ENCODE results near the gene TTLL3.

TTLL3 gene

DNA sequence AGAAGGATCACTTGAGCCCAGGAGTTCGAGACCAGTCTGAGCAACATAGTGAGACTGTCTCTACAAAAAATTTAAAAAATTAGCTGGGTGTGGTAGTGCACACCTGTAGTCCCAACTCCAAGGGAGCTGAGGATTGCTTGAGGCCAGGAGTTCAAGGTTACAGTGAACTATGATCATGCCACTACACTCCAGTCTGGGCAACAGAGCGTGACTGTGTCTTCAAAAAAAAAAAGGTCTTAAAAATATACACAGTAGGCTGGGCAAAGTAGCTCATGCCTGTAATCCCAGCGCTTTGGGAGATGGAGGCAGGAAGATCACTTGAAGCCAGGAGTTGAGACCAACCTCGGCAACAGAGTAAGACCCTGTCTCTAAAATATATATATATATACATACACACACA is 29.2 kb upstream of the TTLL3 start:
- DNase-seq (ENCODE audit: low spot score): no peak

DNA sequence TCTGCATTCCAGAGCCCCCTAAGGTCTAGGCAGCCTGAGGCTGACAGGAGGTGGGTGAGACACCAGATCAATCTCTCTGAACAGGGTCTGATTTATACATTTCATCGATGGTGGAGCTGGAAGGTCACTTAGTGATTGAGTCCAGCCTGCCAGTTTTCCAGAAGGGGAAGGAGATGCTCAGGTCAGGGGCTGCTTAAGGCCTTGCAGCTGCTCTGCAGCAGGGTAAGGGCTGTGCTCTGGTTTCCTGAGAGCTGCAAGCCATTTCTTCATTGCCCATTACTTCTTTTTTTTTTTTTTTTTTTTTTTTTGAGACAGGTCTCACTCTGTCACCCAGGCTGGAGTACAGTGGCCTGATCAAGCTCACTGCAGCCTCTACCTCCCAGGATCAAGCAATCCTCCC is 28.5 kb upstream of the TTLL3 start:
- no peak for DNase-seq (ENCODE audit: low spot score)

DNA sequence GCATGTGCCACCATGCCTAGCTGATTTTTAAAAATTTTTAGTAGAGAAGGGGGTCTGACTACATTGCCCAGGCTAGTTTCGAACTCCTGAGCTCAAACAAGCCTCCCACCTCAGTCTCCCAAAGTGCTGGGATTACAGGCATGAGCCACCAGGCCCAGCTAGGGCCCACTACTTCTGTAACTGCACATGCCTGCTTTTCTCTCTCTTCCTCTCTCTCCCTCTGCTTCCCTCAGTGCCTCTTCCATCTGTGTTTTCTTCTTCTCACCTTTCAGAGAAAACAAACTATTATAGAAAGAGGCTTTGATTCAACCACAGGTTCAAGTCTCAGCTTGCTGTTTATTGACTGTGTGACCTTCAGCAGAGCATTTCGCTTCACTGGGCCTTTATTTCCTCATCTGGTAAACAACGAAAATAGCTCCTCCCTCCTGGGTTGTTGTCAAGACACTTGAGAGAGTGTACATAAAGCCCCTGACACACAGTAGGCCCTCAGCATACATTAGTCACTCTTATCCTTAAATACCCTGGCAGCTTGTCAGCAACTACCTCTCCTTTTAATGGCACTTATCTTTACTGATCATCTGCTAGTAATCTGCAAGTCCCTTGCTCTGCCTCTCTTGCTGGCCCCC is 28.0 kb upstream of the TTLL3 start:
- DNase-seq (ENCODE audit: low spot score): no peak

DNA sequence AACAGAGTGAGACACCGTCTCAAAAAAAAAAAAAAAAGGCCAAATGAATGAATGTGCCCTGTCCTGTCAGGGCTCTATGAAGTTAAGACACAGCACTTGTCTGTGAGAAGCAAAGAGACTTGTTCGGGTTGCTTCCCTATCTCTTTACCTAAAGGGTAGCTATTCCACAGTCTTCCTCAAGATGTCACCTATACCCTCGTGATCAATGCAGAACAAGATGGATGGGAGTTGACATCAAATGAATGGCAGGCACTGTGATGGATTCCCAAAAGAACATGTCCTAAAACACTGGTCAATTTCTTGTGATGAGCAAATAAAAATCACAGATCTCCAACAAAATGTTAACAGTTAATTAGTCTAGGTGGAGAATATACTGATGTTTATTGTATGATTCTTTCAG is 27.3 kb upstream of the TTLL3 start:
- no peak for DNase-seq (ENCODE audit: low spot score)

DNA sequence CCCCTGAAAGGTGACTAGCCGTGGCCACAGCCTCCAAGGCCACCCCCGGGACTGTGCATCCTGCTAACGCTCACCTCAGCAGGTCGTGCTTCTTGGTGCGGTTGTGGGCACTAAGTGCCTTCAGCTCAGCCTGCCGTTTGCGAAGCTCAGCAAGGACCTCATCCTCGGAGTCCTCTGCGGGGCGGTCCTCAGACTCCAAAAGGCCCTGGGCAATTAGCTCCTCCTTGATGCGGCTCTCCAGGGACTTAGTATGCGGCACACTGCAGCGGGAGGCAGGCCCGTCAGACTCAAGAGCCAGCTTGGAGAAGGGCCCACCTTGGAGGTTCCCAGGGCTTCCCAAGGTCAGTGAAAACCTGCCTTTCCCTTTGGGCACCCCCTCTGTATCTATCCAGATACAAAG is 26.1 kb upstream of the TTLL3 start:
- DNase-seq (ENCODE audit: low spot score): no peak

DNA sequence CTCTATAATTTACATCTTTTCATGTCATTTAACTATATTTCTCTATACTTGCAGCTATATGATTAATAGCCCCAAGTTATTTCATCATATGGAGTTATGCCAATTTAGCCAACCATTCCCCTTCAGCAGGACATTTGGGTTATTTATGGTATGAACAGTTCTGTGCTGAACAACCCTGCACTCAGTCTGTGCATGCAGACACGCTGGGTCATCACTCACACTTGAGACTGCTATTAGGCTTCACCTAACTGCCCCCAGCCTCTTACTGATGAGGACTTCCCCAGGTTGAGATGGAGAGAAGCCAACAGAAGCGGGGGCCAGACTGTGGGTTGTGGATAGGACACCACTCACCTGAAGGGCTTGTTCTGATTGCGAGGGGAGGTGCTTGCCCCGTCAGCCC is 25.1 kb upstream of the TTLL3 start:
- DNase-seq (ENCODE audit: low spot score): no peak

DNA sequence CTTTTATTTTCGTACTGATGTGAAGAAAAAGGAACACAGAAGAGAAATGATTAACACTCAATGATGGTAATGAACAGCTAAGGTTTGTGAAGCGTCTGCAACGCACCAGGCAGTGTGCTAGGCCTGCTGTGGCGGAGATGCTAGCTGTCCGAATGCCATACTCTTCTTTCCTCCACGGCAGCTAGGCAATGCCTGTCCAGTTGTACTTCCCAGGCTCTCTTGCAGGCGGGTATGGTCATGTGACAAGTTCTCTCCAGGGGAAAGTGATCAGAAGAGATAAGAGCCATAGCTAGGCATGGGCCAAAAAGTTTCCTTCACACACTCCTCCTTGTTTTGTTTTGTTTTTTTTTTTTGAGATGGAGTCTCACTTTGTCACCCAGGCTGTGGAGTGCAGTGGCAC is 24.5 kb upstream of the TTLL3 start:
- no peak for DNase-seq (ENCODE audit: low spot score)

DNA sequence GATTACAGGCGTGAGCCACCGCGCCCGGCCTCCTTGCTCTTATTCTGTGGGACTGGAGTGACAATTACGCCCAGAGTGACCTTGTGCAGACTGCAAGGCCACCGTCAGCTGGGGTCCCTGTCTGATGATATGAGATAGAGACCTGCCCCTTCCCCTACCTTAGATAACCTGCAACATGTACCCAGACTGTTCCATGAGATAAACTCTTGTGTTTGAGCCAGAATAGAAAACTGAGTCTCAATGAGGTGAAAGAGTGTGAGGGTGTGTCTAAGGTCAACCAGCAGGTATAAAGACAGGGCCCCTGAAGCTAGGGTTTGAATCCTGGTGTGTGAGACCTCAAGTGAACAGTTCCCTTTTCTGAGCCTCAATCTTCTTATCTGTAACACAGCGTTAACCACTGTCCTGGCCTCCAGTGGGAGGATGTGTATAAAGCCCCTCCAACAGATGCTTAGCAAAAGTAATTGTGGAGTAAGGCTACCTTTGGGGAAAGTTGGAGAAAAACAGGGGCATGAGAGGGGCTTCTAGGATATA is 23.8 kb upstream of the TTLL3 start:
- DNase-seq (ENCODE audit: low spot score): no peak

DNA sequence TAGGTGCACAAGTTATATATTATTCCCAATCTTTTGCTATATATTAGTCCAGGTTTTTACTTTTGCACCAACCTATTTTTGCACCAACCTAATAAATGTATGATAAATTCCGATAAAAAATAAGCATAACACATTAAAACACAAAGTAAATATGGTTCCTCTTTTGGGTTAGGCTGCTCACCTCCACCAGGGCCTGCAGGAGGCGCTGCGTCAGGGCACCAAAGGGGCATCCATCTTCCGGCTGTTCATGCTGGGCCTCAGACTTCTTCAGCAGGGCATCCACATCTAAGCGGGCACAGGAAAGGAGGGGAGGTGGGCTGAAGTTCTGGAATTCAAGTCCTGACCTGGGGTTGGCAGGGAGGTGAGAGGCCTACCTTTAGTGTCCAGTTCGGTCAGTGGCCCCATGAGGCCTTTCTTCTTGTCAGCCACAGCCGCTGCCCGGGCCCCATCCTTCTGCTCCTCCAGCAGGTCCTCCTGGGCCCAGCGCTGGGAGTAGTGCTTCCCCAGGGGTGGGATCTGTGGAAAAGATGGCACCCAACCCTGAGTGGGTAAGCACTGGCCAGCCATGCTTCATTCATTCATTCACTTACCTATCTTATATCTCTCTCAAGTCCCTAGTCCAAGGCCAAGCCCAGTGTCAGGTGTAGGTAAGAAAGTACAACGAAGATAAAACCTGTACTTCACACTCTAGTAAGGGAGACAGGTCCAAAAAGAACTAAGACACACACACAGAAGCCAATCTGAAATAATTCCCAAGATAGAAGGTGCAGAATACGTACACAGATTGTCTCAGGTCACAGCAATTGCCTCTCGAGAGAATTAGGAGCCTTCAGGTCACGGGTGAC is 23.0 kb upstream of the TTLL3 start:
- no peak for DNase-seq (ENCODE audit: low spot score)

DNA sequence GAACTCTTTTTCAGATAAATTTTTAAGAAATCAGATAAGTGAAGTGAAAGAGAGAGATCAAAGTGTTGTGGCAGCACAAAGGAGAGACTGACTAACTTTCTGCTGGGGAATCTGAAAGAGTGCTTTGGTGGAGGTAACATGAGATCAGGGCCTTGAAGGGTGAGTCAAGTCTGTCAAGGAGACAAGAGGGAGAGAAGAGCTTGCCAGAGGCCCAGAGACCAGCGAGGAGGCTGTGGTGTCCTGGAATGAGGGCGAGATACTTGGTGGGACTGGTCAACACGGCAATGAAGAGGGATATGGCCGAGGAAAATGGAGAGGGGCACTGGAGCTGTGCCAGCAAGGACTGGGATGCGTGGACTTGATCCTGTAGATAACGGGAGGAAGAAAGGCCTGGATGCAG is 22.3 kb upstream of the TTLL3 start:
- DNase-seq (ENCODE audit: low spot score): no peak

DNA sequence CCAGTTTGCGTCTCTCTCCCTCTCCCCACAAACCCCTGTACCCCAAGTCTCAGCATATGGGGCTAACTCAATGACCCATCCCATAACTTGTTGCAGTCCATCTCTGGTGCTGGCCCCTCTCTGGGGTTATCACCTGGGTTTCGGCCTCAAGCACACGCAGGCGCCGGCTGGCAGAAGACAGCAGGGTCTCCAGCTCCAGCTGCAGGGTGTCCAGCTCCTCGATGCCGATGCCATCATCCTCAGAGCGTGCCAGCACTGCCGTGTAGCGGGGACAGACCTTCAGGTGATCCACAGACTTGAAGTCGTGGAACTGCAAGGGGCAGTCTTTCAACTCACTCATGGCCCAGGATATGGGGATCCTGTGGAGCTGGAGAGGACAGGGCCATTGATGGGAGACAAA is 18.9 kb upstream of the TTLL3 start:
- no peak for DNase-seq (ENCODE audit: low spot score)

DNA sequence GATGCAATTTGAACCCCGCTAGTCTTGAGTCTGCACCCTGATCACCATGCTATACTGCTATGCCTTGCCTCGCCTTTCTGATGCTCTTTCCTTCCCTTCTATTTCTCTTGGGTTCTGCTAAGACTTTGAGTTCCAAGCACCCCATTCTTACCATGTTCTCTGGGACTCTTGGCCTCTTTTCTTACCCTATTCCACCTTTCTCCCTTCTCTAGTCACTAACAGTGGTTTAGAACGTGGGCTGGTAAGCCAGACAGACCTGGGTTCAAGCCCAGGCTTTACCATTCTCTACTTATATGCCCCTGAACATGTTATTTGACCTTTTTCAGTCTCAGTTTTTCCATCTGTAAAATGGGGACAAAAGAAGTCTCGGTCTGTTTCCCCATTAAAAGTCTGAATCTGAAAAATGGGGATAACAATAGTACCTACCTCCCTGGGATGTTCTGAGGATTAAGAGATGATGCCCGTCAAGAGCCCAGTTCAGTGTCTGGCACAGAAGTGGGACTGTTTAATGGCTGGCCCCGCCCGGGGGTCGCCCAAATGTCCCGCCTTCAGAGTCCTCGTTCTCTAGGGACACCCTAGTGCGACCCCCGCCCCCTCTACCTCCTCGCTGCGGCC is 18.2 kb upstream of the TTLL3 start:
- no peak for DNase-seq (ENCODE audit: low spot score)

DNA sequence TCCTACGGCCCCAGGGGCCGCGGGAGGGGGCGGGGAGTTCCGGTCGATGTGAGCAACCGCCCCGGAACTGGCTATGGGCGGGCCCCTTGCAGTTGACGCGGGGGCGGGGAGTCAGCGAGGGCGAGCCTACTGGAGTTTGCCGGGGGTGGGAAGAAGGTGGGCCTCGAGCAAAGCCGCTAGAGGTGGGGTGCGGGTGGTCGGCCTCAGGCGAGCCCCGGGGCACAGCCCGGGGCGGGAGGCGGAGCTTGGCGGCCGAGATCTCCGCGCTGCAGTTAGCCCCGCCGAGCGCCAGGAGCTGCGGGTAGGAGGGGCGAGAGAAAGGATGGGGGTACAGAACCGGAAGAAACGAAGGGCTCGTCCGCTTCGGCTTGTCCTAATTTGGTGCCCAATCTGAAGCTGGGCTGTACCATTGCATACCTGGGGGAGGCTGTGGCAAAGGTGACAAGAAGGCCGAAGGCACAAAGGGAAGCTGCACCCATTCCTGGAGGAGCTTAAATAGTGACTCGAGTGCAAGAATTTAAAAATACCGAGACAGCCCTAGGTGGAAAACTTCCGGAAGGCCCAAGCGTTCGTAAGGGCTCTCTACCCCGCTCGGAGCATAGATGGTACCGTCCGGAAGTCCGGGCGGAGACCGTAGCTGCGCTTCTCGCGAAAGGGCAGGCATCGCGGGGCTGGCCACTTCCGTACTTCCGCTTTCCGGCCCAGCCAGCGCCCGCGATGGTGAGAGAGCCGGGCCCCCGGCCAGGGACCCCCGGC is 17.5 kb upstream of the TTLL3 start, which contains the start of the genes ARPC4 and TADA3:
ARPC4 (plus strand) TSS at position 678 of the 756 bp plus-strand sequence; CDS start at position 718, 40 bp downstream.
TADA3 (minus strand) TSS at position 69 of the 756 bp plus-strand sequence. CDS start 1,007 bp downstream, outside the sequence.
- peak; percentile 95 for DNase-seq (ENCODE audit: low spot score)

DNA sequence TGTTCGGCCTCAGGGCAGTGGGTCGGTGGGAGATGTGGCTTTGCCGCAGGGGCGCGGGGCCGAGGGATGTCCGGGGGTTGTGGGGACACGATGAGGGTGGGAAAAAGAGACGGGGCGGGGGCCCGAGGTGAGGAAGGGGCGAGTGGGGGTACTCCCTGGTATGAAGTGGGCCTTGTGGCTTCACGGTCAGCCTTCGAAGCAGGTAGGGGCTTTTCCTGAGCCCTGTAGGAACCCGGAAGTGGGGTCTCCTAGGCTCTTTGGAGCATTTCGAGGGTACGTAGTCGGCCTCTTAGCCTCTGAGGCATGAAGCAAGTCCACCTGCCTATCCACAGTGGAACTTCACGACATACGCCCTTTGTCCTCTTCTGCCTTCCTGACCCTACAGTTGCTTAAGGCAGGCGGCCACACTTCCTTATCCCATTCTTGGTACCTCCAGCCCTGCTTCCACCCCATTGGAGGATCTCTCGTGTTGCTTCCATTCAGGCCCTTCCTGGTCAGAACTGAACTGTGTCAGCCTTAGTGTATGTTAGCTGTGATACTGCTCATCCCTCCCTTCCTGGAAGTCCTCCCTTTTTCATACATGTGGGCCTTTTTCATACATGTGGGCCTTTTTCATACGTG is 16.8 kb upstream of the TTLL3 start:
- DNase-seq (ENCODE audit: low spot score): peak; percentile 51

DNA sequence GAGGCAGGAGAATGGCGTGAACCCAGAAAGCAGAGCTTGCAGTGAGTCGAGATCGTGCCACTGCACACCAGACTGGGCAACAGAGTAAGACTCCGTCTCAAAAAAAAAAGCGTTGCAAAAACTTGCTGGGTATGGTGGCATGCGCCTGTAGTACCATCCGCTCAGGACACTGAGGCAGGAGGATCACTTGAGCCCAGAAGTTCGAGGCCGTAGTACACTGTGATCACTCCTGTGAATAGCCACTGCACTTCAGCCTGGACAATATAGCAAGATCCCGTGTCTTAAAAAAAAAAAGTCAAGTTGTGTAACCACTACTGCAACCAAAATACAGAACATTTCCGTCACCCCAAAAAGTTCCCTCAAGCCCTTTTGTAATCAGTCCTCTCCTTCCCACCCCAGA is 15.7 kb upstream of the TTLL3 start:
- no peak for DNase-seq (ENCODE audit: low spot score)

DNA sequence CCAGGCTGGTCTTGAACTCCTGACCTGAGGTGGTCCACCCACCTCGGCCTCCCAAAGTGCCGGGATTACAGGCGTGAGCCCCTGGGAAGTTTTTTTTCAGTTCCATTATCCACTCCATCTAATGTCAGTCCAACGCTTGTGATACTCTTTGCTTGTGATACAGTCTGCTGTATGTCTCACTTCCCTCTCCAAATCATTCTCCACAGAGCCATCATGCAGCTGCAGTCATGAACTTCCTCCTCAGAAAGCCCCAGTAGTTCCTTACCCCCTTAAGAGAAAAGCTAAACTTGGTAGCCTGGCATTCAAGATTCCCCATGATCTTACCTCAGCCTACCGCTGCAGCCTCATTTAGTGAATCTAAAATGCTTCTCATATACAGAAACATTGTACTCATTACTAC is 14.9 kb upstream of the TTLL3 start:
- DNase-seq (ENCODE audit: low spot score): no peak

DNA sequence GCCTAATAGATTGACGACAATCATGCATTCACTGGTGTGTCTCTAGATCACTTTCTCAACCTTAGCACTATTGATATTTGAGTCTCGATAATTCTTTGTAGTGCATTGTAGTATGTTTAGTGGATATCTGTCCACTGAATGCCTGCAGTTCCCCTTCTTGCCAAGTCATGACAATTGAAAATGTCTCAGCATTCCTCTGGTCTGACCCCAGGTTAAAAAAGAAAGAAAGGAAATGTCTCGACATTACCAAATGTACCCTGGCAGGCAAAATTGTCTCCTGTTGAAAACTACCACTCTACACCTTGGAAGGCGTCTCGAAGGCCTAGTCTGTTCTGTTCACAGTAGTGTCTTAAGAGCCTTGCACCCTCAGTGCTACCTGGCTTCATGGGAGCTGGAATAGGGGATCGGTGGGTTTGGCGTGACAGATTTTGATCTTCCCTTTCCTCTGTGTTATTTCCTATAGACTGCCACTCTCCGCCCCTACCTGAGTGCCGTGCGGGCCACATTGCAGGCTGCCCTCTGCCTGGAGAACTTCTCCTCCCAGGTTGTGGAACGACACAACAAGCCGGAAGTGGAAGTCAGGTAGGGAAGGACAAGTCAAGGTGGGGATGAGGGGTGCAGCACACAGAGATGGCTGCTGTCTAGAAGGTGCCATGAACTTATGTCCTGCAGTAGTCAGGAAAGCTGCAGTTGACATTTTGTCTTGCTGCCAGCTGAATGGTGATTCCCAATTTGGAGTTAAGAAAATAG is 12.7 kb upstream of the TTLL3 start:
- DNase-seq (ENCODE audit: low spot score): no peak

DNA sequence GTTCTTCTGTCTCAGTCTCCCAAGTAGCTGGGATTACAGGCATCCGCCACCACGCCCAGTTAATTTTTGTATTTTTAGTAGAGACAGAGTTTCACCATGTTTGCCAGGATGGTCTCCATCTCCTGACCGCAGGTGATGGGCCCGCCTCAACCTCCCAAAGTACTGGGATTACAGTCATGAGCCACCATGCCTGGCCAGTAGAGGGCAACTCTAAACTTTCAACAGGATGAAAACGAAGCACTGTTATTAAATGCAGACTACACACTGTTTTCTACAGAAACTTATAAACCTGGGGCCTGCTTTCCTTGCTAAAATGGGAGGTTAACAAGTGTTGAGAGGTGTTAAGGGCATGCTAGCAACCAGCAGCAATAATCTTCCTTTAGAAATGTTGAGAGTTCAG is 9.5 kb upstream of the TTLL3 start:
- no peak for DNase-seq (ENCODE audit: low spot score)

DNA sequence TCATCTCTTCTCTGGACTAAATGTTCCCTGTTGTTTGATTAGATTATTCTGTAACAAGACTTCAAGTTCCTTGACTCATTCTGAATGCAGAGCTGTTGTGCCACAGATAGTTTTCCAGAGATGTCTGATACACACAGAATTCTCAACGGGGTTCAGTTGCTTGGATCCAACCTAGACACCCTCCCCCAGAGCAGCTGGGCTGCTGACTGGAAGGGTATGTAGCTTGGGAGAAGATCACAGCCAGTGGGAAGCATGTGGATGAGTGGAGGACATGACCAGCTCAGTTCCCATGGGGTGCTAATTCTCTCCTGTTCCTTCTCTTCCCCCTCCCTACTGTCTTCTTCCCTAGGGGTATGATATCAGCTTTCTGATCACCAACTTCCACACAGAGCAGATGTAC is 6.6 kb upstream of the TTLL3 start:
- DNase-seq (ENCODE audit: low spot score): no peak

DNA sequence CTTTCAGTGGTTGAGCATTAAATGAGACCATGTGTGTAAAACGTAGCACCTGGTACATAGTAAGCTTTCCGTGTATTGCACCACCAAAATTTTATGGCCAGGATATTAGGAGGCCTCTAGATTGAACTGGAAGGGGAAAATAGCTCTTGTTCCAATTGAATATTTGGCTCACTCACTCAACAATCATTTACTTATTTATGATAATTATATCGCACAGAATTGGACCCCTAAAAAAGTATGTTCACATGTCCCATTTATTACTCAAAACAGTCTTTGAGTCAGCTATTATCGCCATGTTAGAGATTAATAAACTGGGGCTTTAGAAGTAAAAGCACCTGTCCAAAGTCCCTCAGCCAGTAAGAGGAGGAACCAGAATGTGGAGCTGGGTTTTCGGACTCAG is 5.1 kb upstream of the TTLL3 start:
- DNase-seq (ENCODE audit: low spot score): no peak

DNA sequence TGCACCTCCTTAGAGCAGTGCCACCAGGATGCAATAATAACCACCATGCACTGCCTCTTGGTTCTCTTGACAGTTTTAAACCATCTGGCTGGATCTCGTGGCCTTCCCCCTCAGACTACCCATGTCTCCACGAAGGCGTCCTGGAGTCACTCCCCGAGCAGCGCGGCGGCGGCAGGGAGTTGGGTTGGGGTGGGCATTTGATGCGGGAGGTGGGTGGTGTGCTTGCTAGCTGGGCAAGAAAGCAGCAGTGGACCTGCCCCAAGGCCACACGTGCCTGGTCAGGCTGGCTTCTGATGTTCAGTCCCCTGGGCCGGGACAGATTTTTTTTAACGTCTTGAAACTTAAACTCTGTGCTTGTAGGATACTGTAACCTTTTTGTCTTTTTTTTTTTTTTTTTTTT is 3.9 kb upstream of the TTLL3 start:
- DNase-seq (ENCODE audit: low spot score): no peak
